Kidney epithelial cell (primary cell): Measurements from ENCODE around the gene VSX1. TPM values are rescaled to one million over a fixed set of nuclear protein-coding genes. Genes with fewer than 3 reads are reported as not detected.

ENCODE experiments used
- DNase-seq: peaks from one replicate; pipeline ENCODE4 v3.0.0-alpha.2; 2010; ENCODE audit warnings: low read depth
- H3K27me3 ChIP-seq: 2 replicates; pipeline ENCODE4 v1.6.0; 2011; ENCODE audit warnings: low read length; ENCODE audit not compliant: control insufficient read depth, insufficient read depth
- H3K36me3 ChIP-seq: 2 replicates; pipeline ENCODE4 v1.5.1; 2011; ENCODE audit warnings: low read length; ENCODE audit not compliant: control insufficient read depth, insufficient read depth
- H3K4me3 ChIP-seq: 2 replicates; pipeline ENCODE4 v1.5.1; 2011; ENCODE audit warnings: low read depth, mild to moderate bottlenecking, control low read depth, low read length
- CTCF ChIP-seq: IDR thresholded peaks from 2 replicates; pipeline ENCODE4 v1.5.1; 2011; ENCODE audit warnings: mild to moderate bottlenecking, moderate library complexity, low read length, control low read depth, inconsistent platforms; ENCODE audit not compliant: insufficient read depth, poor library complexity, severe bottlenecking
- total RNA-seq: library from RNA; depleted of rRNA; stranded (reverse); fragments of >200 nt; gene quantifications from 2 replicates; pipeline ENCODE4 v1.2.3, GENCODE V29; 2015

VSX1 gene
- total RNA-seq, 1 donor from 2014 or later, result not detected

- TF ChIP-seq CTCF, result no peak
- H3K4me3 ChIP-seq, result no peak overlapping the region
- no peak for DNase-seq
- H3K27me3 ChIP-seq, result peaks cover 26% of the 10 kb centered on the region
- H3K36me3 ChIP-seq, result no peaks in the 10 kb centered on the region
Observed at GRCh38 chr20:25090492-25091429, 8.8 kb upstream of the VSX1 start.

- H3K27me3 ChIP-seq, result peaks cover 37% of the 10 kb centered on the region
- no peaks in the 10 kb centered on the region for H3K36me3 ChIP-seq
- no peak for DNase-seq
- no peak for TF ChIP-seq CTCF
- no peak overlapping the region for H3K4me3 ChIP-seq
Observed at GRCh38 chr20:25089662-25090061, 7.7 kb upstream of the VSX1 start.

- Histone ChIP-seq H3K36me3 (no peaks in the 10 kb centered on the region), H3K27me3 (peaks cover 42% of the 10 kb centered on the region), H3K4me3 (no peak overlapping the region)
- TF ChIP-seq CTCF, result no peak
- DNase-seq, result no peak
Observed at GRCh38 chr20:25089096-25089495, 7.2 kb upstream of the VSX1 start.

- TF ChIP-seq CTCF, result no peak
- Histone ChIP-seq H3K27me3 (peaks cover 51% of the 10 kb centered on the region), H3K36me3 (no peaks in the 10 kb centered on the region), H3K4me3 (no peak overlapping the region)
- DNase-seq, result no peak
Observed at GRCh38 chr20:25088267-25088666, 6.3 kb upstream of the VSX1 start.

GRCh38 chr20:25087186-25087929 lies 5.4 kb upstream of the VSX1 start:
- no peak for TF ChIP-seq CTCF
- peaks cover 60% of the 10 kb centered on the region for H3K27me3 ChIP-seq
- H3K4me3 ChIP-seq, result no peak overlapping the region
- DNase-seq, result no peak
- H3K36me3 ChIP-seq, result no peaks in the 10 kb centered on the region
